ENCODE measurements around the gene TMEM132A. TPM values are rescaled to one million over a fixed set of nuclear protein-coding genes. Genes with fewer than 3 reads are reported as not detected.

Gene TMEM132A
- total and polyA plus RNA-seq, 2 of the 13 experiments (the other 11 are each of a cell fraction or from before 2014, with no cell fraction given), result 11.1 to 32.9 TPM

- TF ChIP-seq HNRNPLL (IDR thresholded peaks at IDR 0.05; ENCODE audit: low read depth, low read length, poor library complexity, severe bottlenecking) (peak; percentile 72), ZBTB33 (CRISPR knock-in tag; IDR thresholded peaks at IDR 0.05) (no peak), SAP130 (CRISPR knock-in tag; IDR thresholded peaks at IDR 0.05; ENCODE audit: low read depth) (peak; percentile 66), XRCC5 (optimal IDR thresholded peaks at IDR 0.05; ENCODE audit: low read length) (peak; percentile 91), NKX3-1 (CRISPR knock-in tag; IDR thresholded peaks at IDR 0.05) (no peak), FIP1L1 (IDR thresholded peaks at IDR 0.05; ENCODE audit: borderline replicate concordance, insufficient read depth, low read depth, low read length) (no peak), KLF9 (CRISPR knock-in tag; IDR thresholded peaks at IDR 0.05; ENCODE audit: low read depth) (no peak), ETS1 (CRISPR knock-in tag; IDR thresholded peaks at IDR 0.05) (0 out of 2 replicates have a peak, but pooled peaks have one; percentile 15), ZNF142 (CRISPR knock-in tag; IDR thresholded peaks at IDR 0.05) (peak; percentile 40; the same call in 1 of the 2 replicates), RFX3 (CRISPR knock-in tag; IDR thresholded peaks at IDR 0.05) (no peak), ZNF567 (CRISPR knock-in tag; IDR thresholded peaks at IDR 0.05; ENCODE audit: borderline replicate concordance) (no peak), DNMT1 (CRISPR knock-in tag; IDR thresholded peaks at IDR 0.05) (no peak), ZUFSP (CRISPR knock-in tag; IDR thresholded peaks at IDR 0.05; ENCODE audit: borderline replicate concordance) (no peak), SOX5 (CRISPR knock-in tag; IDR thresholded peaks at IDR 0.05; ENCODE audit: borderline replicate concordance) (peak; percentile 44; the same call in 1 of the 2 replicates), KDM2A (CRISPR knock-in tag; IDR thresholded peaks at IDR 0.05; ENCODE audit: borderline replicate concordance, low read depth) (peak; percentile 66; the same call in 1 of the 2 replicates), ZBTB21 (CRISPR knock-in tag; IDR thresholded peaks at IDR 0.05) (no peak), ZFP36L2 (CRISPR knock-in tag; IDR thresholded peaks at IDR 0.05) (no peak), ZSCAN20 (CRISPR knock-in tag; IDR thresholded peaks at IDR 0.05; ENCODE audit: borderline replicate concordance) (no peak)
These were observed at the start of gene TMEM132A (continued) for GRCh38 chr11:60924110-60924905.
